Activated gamma-delta T cell (primary cell): ENCODE results near the gene FREM1.

ENCODE experiments used
- DNase-seq: peaks from one replicate; lab custom pipeline; 2025; lab: John Stamatoyannopoulos, UW

FREM1 gene

DNA sequence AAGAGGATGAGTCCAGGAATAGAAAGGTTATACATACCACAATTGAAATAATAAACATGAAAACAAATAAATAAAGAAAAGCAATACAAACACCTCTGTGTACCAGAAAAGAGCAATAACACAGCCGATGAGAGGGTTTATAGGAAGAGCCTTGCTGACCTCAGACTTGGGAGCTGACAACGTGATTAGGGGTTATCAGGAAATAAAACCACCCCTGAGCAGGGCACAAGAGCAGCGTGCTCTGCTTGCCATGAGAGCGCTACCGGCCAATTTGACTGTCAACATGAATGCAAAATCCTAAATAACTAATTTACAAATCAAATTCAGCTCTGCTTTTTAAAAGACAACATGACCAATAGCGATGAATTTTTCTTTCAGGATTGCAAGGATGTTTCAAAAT is 2.6 kb upstream of the FREM1 start:
- no peak for DNase-seq

DNA sequence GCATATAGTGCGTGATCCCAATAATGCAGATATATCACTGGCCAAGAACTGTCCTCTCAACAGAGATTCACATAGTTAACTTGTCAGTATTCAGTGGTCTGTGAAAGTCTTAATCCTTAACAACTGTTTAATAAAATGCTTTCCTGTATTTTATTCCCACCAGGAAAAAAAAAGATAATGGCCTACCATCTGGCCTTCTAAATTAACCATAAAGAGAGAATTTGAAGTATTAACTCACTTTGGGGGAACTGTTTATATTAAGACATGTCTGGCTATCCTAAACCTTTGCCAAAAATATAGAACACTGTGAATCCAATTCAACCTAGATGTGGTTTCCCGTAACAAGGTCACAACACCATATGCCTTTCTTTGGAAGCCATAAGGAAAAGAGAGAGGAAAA is 818 bp upstream of the FREM1 start:
- no peak for DNase-seq

DNA sequence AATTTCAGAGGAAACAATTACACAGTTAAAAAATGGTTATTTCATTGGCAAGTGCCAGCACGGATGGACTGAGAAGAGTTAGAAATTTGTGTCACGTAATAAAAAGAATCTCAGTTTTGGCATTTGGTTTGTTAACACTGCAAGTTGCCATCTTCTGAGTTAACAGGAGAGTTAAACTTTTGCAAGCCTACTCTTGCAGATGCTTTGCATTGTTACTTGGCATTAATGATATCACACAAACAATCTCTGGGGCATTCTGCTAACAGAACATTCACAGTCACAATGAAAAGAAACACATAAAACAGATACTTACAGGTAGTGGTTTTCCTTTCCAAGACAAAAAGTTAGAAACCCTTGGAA is 647 bp downstream of the FREM1 start:
- DNase-seq, result no peak

DNA sequence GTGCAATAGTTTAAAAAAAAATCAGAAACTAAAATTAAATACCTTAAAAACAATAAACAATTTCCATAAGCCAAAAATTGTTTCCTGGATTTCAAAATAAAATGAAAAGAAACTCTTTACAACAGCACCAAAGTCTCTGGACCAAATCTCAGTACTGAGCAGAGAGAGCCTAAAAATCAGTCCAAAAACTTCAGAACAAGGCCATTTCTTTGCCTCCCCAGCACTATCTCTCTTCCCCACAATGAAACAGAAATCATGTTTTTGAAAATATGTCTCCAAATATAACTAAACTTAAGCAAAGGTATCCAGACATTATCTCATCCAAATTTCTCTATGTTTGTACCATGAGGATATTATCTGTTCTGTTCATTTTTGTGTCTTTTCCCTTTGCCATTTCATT is 1.0 kb downstream of the FREM1 start:
- no peak for DNase-seq

DNA sequence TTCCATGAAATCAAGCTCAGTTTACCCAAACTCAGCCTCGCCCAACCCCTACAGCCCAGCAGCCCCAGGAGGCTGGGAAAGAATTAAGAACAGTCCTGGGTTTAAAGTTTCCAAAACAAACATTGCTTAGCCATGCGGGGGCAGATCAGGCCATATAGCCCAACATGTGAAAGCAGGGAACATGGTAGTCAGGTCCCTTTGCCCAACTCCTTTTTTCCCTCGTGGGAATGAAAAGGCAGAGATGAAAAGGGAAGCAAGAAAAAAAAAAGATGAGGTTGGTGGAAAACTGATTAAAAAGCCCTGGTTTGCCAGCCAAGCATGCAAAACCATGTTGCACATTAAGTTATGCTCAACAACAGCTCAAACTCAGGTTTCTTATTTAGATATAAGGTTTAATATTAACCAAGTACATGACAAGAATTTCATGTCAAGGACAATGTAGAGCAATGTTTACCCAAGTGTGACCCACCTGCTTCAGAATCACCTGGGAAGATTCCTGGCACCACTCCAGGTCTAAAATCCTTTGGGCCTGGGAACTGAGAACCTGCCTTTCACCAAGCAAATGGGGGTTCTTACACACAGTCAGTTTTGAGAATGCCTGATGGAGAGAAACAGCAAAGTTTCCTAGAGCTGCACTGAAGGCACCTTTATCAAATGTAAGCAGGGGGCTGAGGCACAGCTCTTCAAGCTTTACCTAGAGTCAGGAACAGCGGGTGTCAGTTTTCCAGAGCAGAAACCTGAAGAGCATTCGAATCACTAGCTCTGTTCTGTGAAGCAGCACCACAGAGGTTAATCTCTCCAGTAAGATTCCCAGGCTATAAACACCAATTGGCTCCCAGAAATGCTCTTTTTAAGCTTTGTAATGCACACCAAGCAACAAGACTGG is 1.7 kb downstream of the FREM1 start:
- no peak for DNase-seq

DNA sequence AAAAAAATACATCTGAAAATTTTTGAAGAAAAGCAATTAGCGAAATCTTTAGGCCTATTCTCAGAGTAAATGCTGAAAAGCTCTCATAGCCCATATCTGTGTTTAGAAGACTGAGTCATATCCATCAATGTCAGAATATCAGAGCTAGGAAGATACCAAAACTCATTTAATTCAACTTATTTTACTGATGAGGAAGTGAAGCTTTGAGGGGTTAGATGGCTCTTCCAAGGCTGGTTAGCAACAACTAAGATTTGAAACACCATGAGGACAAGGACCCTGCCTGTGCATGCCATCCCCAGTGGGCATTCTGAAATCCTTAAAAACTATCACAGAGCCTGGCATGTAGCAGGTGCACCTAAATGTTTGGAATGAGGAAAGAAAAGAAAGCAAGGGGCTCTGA is 2.5 kb downstream of the FREM1 start:
- no peak for DNase-seq

DNA sequence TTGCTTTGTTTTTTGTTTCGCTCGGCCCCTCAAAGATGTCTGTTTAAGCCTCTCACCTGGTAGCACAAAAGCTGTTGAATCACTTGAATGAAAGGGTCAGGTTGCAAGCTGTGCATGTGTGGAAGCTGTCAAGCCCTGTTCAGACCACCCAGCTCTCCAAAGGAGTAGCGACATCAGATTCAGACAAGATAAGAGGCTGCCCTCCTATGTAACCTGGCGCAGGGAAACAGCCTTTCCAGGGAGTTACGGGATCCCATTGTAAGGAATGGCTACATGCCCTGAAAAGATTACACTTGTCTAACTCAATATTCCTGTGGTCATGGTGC is 2.9 kb downstream of the FREM1 start:
- no peak for DNase-seq

DNA sequence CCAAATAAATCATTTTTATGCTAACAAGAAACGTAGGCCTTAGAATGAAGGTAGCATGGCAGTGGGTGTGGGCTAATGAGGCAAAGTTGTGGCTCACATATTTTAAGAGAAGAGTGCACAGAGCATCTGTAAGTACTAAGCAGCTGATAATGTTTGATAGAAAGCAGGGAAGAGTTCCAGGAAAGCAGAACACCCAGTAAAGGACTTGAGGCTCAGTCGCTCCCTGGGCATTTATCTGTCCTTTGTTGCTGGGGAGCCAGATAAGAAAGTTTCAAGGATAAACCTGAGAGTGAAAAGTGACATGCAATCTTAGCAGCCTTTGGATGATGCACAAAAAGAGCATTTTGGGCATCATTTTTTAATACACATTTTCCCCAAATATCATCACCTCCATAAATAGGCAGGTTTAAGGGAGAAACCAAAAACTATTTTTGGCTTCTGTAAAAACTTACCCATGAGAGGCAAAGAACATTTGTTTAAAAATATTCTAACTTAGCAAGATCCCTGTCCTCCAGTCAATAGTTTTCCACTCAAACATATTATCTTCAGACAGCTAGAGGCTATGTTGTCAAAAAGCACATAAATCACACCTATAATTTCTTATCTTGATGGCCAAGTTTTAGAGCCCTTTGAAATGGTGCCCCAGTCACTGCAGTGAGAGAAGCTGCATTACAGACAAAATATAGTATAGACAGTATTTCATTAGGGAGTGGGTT is 3.4 kb downstream of the FREM1 start:
- DNase-seq, result no peak

DNA sequence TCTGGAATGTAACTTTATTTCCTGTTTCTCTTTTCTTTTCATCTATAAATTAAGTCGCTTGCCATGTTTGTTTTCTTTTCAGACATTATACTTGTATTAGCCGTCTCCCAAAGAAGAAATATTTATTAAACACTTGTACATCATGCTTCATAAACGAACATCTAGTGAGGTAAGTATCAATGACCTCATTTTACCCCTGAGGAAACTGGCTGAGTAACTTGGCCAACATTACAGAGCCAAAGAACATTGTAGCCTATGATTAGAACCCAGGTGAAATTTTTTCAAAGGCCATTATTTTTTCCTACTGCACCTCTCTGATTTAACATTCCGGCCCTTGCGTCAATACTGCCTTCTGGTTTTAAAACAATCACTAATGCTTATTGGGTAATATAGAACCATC is 4.2 kb downstream of the FREM1 start:
- DNase-seq, result no peak

DNA sequence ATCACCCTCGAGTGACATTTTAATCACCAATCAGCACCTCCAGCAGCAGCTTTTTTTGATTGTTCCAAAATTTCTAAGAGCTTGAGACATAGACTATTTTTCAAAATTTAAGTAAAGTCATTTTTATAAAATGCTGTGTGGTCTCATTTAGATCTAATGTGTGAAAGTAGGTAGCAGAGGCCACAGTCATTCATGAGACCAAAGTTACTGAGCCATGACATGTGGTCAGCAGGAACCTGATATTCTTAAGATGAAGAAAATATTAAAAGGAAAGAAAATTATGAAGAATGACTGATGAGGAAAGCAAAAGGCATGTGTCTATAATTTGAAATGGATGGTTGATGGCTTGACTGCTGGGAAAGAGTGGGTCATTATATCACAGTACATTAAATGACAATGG is 7.2 kb downstream of the FREM1 start:
- DNase-seq, result no peak

DNA sequence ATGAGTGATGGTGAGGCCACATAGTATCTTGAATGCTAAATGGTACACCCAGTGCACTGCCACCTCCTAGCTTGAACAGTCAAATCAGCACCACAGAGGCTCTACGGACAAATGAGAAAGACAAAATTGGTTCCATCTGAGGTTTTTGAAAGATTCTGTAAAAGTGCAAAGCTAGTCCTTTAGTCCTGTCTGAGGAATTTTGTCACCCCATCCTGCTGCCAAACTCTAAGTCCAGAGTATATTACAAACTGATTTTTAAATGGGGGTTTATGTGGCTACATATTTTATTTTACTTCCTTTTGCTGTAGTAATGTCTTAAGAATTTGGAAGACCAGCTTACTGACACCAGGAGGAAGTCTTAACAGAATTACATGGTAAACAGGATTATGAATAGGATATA is 7.7 kb downstream of the FREM1 start:
- DNase-seq, result no peak

DNA sequence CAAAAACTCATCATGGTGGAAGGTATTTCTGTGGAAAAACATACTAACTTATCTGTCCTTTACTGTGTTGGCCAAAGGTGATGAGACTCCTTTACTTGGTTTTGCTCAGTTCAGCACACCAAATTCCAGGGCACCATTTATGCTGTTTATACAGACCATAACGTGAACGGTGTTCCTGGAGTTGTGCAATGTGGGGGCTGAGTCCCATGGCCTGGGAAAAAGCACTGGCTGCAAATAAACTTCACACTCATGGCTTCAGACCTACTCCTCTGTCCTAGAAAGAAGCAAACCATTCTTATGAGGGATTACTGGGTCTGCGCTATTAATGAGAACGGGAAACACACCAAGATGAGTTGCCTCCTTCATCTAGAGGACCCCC is 10.4 kb downstream of the FREM1 start:
- DNase-seq, result no peak

DNA sequence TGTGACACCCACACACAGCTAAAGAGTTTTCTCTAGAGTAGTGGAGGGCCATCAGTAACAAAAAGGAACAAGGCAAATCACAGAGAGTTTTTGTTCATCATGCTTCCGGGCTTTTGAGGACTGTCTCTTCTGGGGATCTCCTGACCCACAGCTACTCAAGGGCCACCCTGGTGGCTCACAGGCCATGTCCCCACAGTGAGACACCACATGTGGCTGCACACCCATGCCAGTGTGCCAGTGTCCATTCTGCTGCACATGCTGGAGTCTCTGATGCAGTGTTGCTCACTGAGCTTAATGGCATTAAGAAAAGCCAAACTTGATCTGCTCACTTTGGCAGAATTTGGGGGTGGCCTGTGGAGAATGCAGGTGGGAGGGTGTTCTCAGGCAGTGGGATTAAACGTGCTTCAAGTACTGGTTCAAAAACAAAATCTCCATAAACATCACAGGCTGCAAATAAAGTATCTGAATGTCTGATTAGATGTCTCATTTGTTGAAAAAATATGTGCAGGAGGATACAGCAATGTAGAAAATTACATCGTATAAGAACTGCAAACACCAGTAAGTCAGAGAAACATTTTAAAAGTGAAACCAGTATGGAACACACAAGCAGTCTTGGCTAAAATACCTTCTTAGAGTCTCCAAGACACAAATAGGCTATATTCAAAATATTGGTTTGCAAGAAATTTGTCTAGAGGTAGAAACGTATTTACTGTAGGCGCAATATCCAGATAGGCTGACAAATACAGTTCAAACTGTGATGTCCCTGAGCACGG is 11.0 kb downstream of the FREM1 start:
- no peak for DNase-seq

DNA sequence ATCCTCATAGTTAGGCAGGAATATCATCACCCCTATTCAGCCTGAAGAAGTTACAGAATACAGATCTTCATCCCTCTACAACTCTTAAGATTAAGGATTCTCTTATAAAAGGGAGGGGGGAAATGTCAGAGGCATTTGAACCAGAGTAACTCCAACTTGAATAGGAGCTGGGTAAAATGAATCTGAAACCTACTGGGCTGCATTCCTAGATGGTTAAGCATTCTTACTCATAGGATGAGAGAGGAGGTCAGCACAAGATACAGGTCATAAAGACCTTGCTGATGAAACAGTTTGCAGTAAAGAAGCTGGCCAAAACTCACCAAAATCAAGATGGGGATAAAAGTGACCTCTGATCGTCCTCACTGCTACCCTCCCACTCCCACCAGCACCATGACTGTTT is 14.4 kb downstream of the FREM1 start:
- DNase-seq, result no peak

DNA sequence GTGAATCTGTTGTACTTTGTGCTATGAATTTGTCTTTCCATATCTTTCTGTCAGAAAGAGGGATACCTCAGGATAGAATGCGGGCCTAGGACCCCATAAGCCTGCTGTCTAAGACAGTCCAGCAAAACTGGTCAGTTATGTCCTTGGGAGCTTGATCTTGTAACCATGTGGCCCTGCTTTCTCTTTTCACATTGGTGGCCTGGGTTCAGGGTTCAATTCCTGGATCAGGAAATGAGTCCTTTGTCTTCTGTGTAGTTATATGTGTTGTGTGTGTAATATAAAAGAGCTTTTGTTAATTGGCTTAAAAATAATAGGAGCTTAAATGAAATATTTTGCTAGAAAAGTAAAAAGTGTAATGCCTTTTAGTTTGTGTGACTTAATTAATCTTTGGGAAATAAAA is 16.9 kb downstream of the FREM1 start:
- no peak for DNase-seq

DNA sequence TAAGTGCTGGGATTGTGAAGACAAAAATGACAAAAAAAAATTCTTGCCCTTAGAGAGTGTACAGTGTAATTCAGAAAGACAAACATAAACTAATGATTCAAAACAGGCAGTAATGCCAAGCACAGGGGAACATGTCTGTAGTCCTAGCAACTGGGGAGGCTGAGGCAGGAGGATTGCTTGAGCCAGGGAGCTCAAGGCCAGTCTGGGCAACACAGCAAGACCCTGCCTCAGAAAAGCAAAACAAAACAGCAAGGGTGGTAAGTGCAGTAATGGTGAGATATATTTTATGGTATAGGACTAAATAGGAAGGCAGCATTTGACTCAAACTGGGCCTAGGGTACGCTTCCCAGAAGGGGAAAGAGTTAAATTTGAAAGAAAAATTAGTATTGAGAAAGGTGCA is 18.9 kb downstream of the FREM1 start:
- DNase-seq, result no peak

DNA sequence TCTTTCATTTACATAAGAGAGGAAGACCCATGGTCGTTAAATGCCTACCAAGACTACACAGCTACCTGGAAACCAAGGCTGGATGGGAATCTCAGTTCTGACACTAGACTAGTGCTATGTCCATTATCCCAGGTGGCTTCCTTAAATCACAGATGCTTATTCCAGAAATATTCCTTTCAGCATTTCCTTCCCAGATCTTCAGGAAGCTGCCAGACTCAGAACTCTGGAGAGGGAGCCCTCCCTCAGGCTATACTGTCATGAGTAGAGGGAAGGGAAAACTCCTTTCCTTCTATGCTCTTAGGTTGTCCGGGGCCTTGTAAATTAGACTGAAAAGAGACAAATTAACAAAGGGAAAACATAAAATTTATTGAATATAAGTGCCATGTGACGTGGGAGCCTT is 20.8 kb downstream of the FREM1 start:
- no peak for DNase-seq

DNA sequence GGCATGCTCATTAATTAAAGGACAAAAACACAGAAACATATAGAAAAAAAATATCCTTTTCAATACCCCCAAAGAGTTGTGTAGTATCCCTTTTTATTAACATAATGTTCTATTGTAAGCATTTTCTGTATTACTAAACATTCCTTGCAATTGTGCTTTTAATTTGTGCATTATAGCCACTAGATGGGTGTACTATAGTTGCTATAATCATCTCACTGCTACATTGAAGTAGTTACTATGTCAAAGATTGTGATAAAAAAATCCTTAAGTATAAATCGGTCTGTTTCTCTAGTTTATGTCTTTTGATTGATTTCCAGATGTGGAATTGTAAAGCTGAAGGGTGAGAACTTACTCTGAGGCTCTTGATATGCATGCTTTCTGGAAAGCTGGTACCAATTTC is 21.4 kb downstream of the FREM1 start:
- no peak for DNase-seq

DNA sequence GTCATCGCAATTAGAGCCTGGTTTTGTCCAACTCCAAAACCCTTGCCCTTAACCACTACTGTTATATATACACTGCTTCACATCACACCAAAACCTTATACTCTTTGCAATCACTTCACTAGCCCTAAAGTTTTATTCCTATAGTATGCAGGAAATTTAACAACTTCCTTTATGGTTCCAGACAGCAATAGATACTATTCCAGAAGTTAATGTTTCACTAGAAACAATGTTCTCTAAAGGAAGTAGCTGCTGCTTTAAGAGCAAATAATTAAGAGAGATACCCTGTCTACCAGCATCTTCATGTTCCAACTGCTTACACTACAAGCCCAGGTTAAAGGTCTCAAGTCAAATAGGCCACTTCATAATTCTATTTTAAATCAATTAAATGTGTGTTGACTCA is 22.0 kb downstream of the FREM1 start:
- no peak for DNase-seq

DNA sequence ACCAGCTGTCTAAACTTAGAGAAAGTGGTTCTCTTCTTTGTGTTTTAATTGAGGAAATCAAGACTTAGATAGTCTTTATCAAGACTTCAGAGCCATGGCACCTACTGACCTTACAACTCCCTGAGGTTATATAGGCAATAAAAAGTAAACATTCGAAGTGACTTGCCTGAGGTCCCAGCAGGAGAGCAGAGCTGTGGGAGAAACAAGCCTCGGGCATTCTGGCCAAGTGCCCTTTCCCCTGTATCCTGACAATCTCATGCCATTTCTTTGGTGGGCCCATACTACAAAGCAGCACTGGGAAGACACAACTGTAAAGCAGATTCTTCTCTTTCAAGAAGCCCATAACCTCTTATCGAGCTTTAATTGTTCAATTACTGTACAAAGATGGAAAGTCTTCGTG is 23.1 kb downstream of the FREM1 start:
- no peak for DNase-seq

DNA sequence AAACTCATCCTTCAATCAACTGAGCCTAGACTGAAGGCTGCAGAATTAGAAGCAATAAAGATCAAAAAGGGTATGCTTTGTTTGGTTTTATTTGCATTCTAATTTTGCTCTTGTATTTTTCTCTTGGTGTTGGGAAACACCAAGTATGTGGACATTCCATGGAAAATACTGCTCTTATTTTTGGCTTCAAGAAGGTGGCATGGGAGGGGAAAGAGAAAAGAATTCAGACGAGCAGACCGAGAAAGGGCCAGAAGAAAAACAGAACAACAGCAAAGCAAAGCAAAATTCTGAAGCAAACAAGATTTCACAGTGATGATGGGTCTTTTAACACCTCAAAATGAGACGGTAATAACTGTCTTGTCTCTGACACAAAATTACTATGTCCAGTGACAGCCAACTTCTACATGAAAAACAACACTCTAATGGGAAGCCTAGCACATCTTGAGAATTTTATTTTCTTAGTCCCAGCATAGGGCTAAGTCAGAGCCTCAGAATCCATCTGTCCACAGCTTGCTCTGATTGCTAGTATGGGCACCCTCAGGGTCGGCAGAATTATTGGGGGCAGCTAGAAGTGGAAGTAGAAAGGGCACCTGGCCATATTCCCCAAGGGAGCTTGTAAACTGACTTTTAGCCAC is 26.8 kb downstream of the FREM1 start:
- DNase-seq, result no peak

DNA sequence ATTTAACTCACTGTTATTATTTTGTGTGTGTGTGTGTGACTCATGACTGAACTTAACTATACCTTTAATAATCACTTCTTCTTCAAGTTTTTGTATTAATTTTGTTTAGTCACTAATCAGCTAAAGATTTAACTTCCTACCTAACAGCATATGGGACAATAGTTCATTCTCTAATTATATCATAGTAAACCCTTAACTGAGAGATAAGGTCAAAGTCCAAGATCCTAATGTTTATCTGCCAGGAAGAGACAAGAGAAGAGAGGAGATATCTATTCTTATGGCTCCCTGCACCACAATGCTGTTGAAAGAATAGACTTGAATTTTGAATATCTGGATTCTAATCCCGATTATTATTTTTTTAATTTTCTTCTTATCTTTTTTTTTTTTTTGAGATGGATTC is 28.1 kb downstream of the FREM1 start:
- no peak for DNase-seq

DNA sequence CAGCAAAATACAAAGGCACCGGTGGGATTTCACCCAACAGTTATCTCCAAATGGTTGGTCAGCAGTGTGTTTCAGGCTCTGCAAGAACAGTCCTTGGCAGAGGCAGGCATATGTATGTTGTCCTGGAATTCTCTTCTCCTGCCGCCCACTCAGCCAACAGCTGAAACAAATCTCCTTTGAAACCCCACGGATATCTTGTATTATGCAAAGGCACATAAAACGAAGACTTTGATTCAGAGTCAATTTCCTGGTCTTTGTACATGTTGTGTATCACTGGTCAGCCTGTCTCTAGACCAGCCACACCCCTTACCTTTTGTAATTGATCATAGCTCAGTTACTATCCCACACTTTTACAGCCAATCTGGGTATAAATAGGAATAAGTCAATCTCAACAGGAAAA is 29.2 kb downstream of the FREM1 start:
- no peak for DNase-seq
